ENCODE results near the gene SAMM50. TPM values are rescaled to one million over a fixed set of nuclear protein-coding genes. Genes with fewer than 3 reads are reported as not detected.

Gene SAMM50
- polyA plus RNA-seq, 4 donors, result 45.4 to 66.9 (median 56.4) TPM

- 86 to 97% (median 93%) methylated on average over 4 of the region's 4 CpGs for WGBS, 3 donors
- Histone ChIP-seq H3K36me3 (ENCODE audit: control insufficient read depth in 3 of 3, insufficient read depth in 2 of 3, low read depth in 1 of 3, low read length in 3 of 3) (peaks cover 27 to 67% (median 32%) of the 10 kb centered on the region in 3 donors), H3K27ac (ENCODE audit: low read depth in 1 of 3, low read length in 2 of 3) (no peak overlapping the region), H3K27me3 (ENCODE audit: control insufficient read depth in 3 of 3, insufficient read depth in 3 of 3, low read length in 3 of 3) (no peaks in the 10 kb centered on the region), H3K9me3 (ENCODE audit: control insufficient read depth in 2 of 2, insufficient read depth in 1 of 2, low read depth in 1 of 2, low read length in 1 of 2) (no peaks in the 10 kb centered on the region), H3K4me3 (ENCODE audit: low read depth in 1 of 3, low read length in 3 of 3) (no peak overlapping the region), H3K4me1 (ENCODE audit: control insufficient read depth in 3 of 3, insufficient read depth in 2 of 3, low read depth in 1 of 3, low read length in 2 of 3) (no peaks in the 10 kb centered on the region)
- no peak for DNase-seq
- FAIRE-seq, result no peak
Observed at GRCh38 chr22:43978558-43978957, 23.3 kb downstream of the SAMM50 start.

GRCh38 chr22:43980579-43980978 is 25.3 kb downstream of the SAMM50 start:
- no peak overlapping the region for H3K27ac ChIP-seq (ENCODE audit: low read depth in 1 of 3, low read length in 2 of 3)
- H3K36me3 ChIP-seq (ENCODE audit: control insufficient read depth in 3 of 3, insufficient read depth in 2 of 3, low read depth in 1 of 3, low read length in 3 of 3), result peaks cover 23 to 53% (median 37%) of the 10 kb centered on the region in 3 donors
- H3K27me3 ChIP-seq (ENCODE audit: control insufficient read depth in 3 of 3, insufficient read depth in 3 of 3, low read length in 3 of 3), result no peaks in the 10 kb centered on the region
- DNase-seq (no peak), FAIRE-seq (no peak)
- H3K4me3 ChIP-seq (ENCODE audit: low read depth in 1 of 3, low read length in 3 of 3), result no peak overlapping the region
- no peaks in the 10 kb centered on the region for H3K9me3 ChIP-seq (ENCODE audit: control insufficient read depth in 2 of 2, insufficient read depth in 1 of 2, low read depth in 1 of 2, low read length in 1 of 2)
- H3K4me1 ChIP-seq (ENCODE audit: control insufficient read depth in 3 of 3, insufficient read depth in 2 of 3, low read depth in 1 of 3, low read length in 2 of 3), result no peaks in the 10 kb centered on the region
- 92 to 98% (median 96%) methylated on average over 7 of the region's 7 CpGs for WGBS, 3 donors

- no peak for DNase-seq
- Histone ChIP-seq H3K9me3 (ENCODE audit: control insufficient read depth in 2 of 2, insufficient read depth in 1 of 2, low read depth in 1 of 2, low read length in 1 of 2) (no peaks in the 10 kb centered on the region), H3K36me3 (ENCODE audit: control insufficient read depth in 3 of 3, insufficient read depth in 2 of 3, low read depth in 1 of 3, low read length in 3 of 3) (peaks cover 22 to 51% (median 36%) of the 10 kb centered on the region in 3 donors), H3K27ac (ENCODE audit: low read depth in 1 of 3, low read length in 2 of 3) (no peak overlapping the region), H3K4me3 (ENCODE audit: low read depth in 1 of 3, low read length in 3 of 3) (no peak overlapping the region), H3K27me3 (ENCODE audit: control insufficient read depth in 3 of 3, insufficient read depth in 3 of 3, low read length in 3 of 3) (no peaks in the 10 kb centered on the region), H3K4me1 (ENCODE audit: control insufficient read depth in 3 of 3, insufficient read depth in 2 of 3, low read depth in 1 of 3, low read length in 2 of 3) (no peaks in the 10 kb centered on the region)
- FAIRE-seq, result no peak
- WGBS, 3 donors, result 86 to 88% (median 87%) methylated on average over 16 to 17 of the region's 17 CpGs
Observed at GRCh38 chr22:43980996-43981395, 25.8 kb downstream of the SAMM50 start.

- FAIRE-seq, result no peak
Observed at GRCh38 chr22:43983808-43984207, 28.6 kb downstream of the SAMM50 start.

GRCh38 chr22:43985532-43985931 is 30.3 kb downstream of the SAMM50 start:
- DNase-seq (no peak), FAIRE-seq (no peak)
- peaks cover 20 to 33% (median 28%) of the 10 kb centered on the region in 3 donors for H3K36me3 ChIP-seq (ENCODE audit: control insufficient read depth in 3 of 3, insufficient read depth in 2 of 3, low read depth in 1 of 3, low read length in 3 of 3)
- H3K27ac ChIP-seq (ENCODE audit: low read depth in 1 of 3, low read length in 2 of 3), result no peak overlapping the region
- H3K9me3 ChIP-seq (ENCODE audit: control insufficient read depth in 2 of 2, insufficient read depth in 1 of 2, low read depth in 1 of 2, low read length in 1 of 2), result no peaks in the 10 kb centered on the region
- 85 to 93% (median 86%) methylated on average over 12 of the region's 12 CpGs for WGBS, 3 donors
- H3K4me3 ChIP-seq (ENCODE audit: low read depth in 1 of 3, low read length in 3 of 3), result no peak overlapping the region
- no peaks in the 10 kb centered on the region for H3K27me3 ChIP-seq (ENCODE audit: control insufficient read depth in 3 of 3, insufficient read depth in 3 of 3, low read length in 3 of 3)
- H3K4me1 ChIP-seq (ENCODE audit: control insufficient read depth in 3 of 3, insufficient read depth in 2 of 3, low read depth in 1 of 3, low read length in 2 of 3), result no peaks in the 10 kb centered on the region

More at GRCh38 chr22:43983808-43984207, 28.6 kb downstream of the SAMM50 start:
- Histone ChIP-seq H3K36me3 (ENCODE audit: control insufficient read depth in 3 of 3, insufficient read depth in 2 of 3, low read depth in 1 of 3, low read length in 3 of 3) (peaks cover 16 to 32% (median 32%) of the 10 kb centered on the region in 3 donors), H3K9me3 (ENCODE audit: control insufficient read depth in 2 of 2, insufficient read depth in 1 of 2, low read depth in 1 of 2, low read length in 1 of 2) (no peaks in the 10 kb centered on the region), H3K4me3 (ENCODE audit: low read depth in 1 of 3, low read length in 3 of 3) (no peak overlapping the region), H3K4me1 (ENCODE audit: control insufficient read depth in 3 of 3, insufficient read depth in 2 of 3, low read depth in 1 of 3, low read length in 2 of 3) (no peaks in the 10 kb centered on the region), H3K27me3 (ENCODE audit: control insufficient read depth in 3 of 3, insufficient read depth in 3 of 3, low read length in 3 of 3) (no peaks in the 10 kb centered on the region), H3K27ac (ENCODE audit: low read depth in 1 of 3, low read length in 2 of 3) (no peak overlapping the region)
- WGBS, 3 donors, result 97 to 98% (median 97%) methylated on average over 16 of the region's 16 CpGs
- DNase-seq, result no peak

GRCh38 chr22:43988116-43988820 is 33.0 kb downstream of the SAMM50 start:
- FAIRE-seq (no peak), DNase-seq (no peak)
- Histone ChIP-seq H3K4me3 (ENCODE audit: low read depth in 1 of 3, low read length in 3 of 3) (no peak overlapping the region), H3K4me1 (ENCODE audit: control insufficient read depth in 3 of 3, insufficient read depth in 2 of 3, low read depth in 1 of 3, low read length in 2 of 3) (no peaks in the 10 kb centered on the region), H3K36me3 (ENCODE audit: control insufficient read depth in 3 of 3, insufficient read depth in 2 of 3, low read depth in 1 of 3, low read length in 3 of 3) (peaks cover 14 to 40% (median 39%) of the 10 kb centered on the region in 3 donors), H3K9me3 (ENCODE audit: control insufficient read depth in 2 of 2, insufficient read depth in 1 of 2, low read depth in 1 of 2, low read length in 1 of 2) (no peaks in the 10 kb centered on the region), H3K27me3 (ENCODE audit: control insufficient read depth in 3 of 3, insufficient read depth in 3 of 3, low read length in 3 of 3) (no peaks in the 10 kb centered on the region), H3K27ac (ENCODE audit: low read depth in 1 of 3, low read length in 2 of 3) (no peak overlapping the region)
- WGBS, 3 donors, result 77 to 91% (median 90%) methylated on average over 8 of the region's 8 CpGs

- FAIRE-seq (no peak), DNase-seq (no peak)
- WGBS, 3 donors, result 94 to 96% (median 96%) methylated on average over 10 of the region's 10 CpGs
- Histone ChIP-seq H3K36me3 (ENCODE audit: control insufficient read depth in 3 of 3, insufficient read depth in 2 of 3, low read depth in 1 of 3, low read length in 3 of 3) (peaks cover 14 to 42% (median 32%) of the 10 kb centered on the region in 3 donors), H3K9me3 (ENCODE audit: control insufficient read depth in 2 of 2, insufficient read depth in 1 of 2, low read depth in 1 of 2, low read length in 1 of 2) (no peaks in the 10 kb centered on the region), H3K4me1 (ENCODE audit: control insufficient read depth in 3 of 3, insufficient read depth in 2 of 3, low read depth in 1 of 3, low read length in 2 of 3) (no peaks in the 10 kb centered on the region), H3K27me3 (ENCODE audit: control insufficient read depth in 3 of 3, insufficient read depth in 3 of 3, low read length in 3 of 3) (no peaks in the 10 kb centered on the region), H3K27ac (ENCODE audit: low read depth in 1 of 3, low read length in 2 of 3) (no peak overlapping the region), H3K4me3 (ENCODE audit: low read depth in 1 of 3, low read length in 3 of 3) (no peak overlapping the region)
Observed at GRCh38 chr22:43988960-43989359, 33.7 kb downstream of the SAMM50 start.

GRCh38 chr22:43990044-43990443 is 34.8 kb downstream of the SAMM50 start:
- DNase-seq, result no peak
- Histone ChIP-seq H3K9me3 (ENCODE audit: control insufficient read depth in 2 of 2, insufficient read depth in 1 of 2, low read depth in 1 of 2, low read length in 1 of 2) (no peaks in the 10 kb centered on the region), H3K4me1 (ENCODE audit: control insufficient read depth in 3 of 3, insufficient read depth in 2 of 3, low read depth in 1 of 3, low read length in 2 of 3) (no peaks in the 10 kb centered on the region), H3K36me3 (ENCODE audit: control insufficient read depth in 3 of 3, insufficient read depth in 2 of 3, low read depth in 1 of 3, low read length in 3 of 3) (peaks cover 14 to 50% (median 29%) of the 10 kb centered on the region in 3 donors), H3K27ac (ENCODE audit: low read depth in 1 of 3, low read length in 2 of 3) (no peak overlapping the region), H3K4me3 (ENCODE audit: low read depth in 1 of 3, low read length in 3 of 3) (no peak overlapping the region), H3K27me3 (ENCODE audit: control insufficient read depth in 3 of 3, insufficient read depth in 3 of 3, low read length in 3 of 3) (no peaks in the 10 kb centered on the region)
- WGBS, 3 donors, result 89 to 95% (median 92%) methylated on average over 13 of the region's 13 CpGs
- FAIRE-seq, result no peak

All from small intestine (tissue), 7 donors.